ENCODE results near the gene SERPINA5. TPM values are rescaled to one million over a fixed set of nuclear protein-coding genes. Genes with fewer than 3 reads are reported as not detected.
"Not testable (repeated sequence)": the region's sequence is repeated elsewhere in the genome, so short reads cannot be mapped to it uniquely, and the experiment has no call there.

The SERPINA5 gene
- total RNA-seq, 4 donors from 2014 or later = 0.38 to 4.1 (median 1.9) TPM

DNA sequence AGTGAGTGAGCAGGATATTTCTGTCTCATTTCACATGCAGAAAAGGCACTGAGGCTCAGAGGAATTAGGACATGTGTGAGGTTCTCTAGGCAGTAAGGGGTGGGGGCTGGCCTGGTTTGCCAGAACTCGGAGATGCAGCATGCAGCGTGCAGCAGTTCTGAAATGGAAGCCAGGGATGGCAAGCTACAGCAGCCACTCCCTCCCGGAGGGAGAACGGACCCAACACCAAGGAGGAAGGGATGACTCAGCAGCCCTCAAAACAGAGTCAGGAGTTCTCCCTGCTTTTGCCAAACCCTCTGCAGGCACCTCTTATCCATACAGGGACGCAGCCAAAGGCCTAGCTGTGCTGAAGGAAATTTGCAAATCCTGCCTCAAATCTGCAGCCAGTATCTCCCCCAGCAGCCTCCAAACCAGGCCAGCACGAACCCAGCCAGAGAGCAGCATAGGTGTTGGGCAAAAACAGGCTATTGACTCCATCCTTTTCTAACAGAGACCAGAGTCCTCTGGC, 20.7 kb downstream of the SERPINA5 start:
- H3K4me3 ChIP-seq (ENCODE audit: low read depth, poor library complexity, severe bottlenecking) = no peak overlapping the region
- intact Hi-C loops (cut with DNase I; ENCODE audit: low total_unique reads) = no loop called here
- 9 to 17% methylated on average over 6 of the region's 6 CpGs for WGBS, 2 donors
- no peak for TF ChIP-seq POLR2A (IDR thresholded peaks at IDR 0.05)
- TF ChIP-seq, protein P1, sequence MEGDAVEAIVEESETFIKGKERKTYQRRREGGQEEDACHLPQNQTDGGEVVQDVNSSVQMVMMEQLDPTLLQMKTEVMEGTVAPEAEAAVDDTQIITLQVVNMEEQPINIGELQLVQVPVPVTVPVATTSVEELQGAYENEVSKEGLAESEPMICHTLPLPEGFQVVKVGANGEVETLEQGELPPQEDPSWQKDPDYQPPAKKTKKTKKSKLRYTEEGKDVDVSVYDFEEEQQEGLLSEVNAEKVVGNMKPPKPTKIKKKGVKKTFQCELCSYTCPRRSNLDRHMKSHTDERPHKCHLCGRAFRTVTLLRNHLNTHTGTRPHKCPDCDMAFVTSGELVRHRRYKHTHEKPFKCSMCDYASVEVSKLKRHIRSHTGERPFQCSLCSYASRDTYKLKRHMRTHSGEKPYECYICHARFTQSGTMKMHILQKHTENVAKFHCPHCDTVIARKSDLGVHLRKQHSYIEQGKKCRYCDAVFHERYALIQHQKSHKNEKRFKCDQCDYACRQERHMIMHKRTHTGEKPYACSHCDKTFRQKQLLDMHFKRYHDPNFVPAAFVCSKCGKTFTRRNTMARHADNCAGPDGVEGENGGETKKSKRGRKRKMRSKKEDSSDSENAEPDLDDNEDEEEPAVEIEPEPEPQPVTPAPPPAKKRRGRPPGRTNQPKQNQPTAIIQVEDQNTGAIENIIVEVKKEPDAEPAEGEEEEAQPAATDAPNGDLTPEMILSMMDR (IDR thresholded peaks at IDR 0.05) = no peak
- peak; percentile 91 to 94 for DNase-seq (ENCODE audit: low spot score in 2 of 2)

DNA sequence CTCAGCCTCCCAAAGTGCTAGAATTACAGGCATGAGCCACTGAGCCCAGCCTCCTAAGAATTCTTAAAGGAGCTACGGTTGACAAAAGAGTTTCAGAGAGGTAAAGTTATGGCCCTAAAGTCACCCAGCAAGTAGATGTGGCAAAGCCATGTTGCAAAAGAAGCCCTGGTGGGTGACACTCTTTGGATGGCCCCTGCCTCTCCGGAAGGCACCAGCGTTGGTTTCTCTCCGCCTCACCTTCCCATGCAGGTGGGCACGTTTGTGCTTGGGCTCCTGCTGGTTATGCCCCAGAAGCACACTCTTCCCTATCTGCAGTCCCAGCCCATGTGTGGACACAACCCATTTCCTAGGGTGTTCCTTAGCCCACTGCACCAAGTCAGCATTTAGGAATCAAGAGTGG, 21.5 kb downstream of the SERPINA5 start:
- intact Hi-C loops (cut with DNase I; ENCODE audit: low total_unique reads) = no loop called here
- DNase-seq (ENCODE audit: low spot score in 2 of 2) = no peak
- no peak overlapping the region for H3K4me3 ChIP-seq (ENCODE audit: low read depth, poor library complexity, severe bottlenecking)
- WGBS, 2 donors = 86 to 89% methylated on average over 5 of the region's 5 CpGs
- TF ChIP-seq, protein P1 (IDR thresholded peaks at IDR 0.05) = no peak
- no peak for TF ChIP-seq POLR2A (IDR thresholded peaks at IDR 0.05)

DNA sequence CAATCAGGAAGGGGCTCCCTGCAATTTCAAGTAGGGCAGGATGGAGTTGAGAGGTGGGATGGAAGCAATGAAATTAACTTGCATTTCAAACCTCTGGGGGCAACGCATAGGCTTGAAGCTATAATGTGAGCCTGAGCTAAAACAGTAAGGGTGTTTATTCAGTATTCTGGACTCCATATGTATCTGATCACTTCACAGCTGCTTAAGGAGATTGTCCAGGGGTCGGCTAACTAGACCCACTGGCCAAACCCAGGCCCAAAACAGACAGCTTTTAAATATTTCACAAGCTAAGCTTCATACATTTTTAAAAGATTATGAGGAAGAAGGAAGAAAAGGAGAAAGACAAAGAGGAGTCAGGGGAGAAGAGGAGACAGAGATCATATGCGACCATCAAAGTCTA, 24.1 kb downstream of the SERPINA5 start:
- intact Hi-C loops (cut with DNase I; ENCODE audit: low total_unique reads) = no loop called here
- DNase-seq (ENCODE audit: low spot score in 2 of 2) = no peak
- no peak overlapping the region for H3K4me3 ChIP-seq (ENCODE audit: low read depth, poor library complexity, severe bottlenecking)
- no peak for TF ChIP-seq POLR2A (IDR thresholded peaks at IDR 0.05)
- TF ChIP-seq, protein P1 (IDR thresholded peaks at IDR 0.05) = no peak
- WGBS, 2 donors = 81 to 88% methylated on average over 3 of the region's 3 CpGs

DNA sequence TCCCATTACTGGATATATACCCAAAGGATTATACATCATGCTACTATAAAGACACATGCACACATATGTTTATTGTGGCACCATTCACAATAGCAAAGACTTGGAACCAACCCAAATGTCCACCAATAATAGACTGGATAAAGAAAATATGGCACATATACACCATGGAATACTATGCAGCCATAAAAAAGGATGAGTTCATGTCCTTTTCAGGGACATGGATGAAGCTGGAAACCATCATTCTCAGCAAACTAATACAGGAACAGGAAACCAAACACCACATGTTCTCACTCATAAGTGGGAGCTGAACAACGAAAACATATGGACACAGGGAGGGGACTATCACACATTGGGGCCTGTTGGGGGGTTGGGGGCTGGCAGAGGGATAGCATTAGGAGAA, 27.7 kb downstream of the SERPINA5 start:
- intact Hi-C loops (cut with DNase I; ENCODE audit: low total_unique reads) = not testable (repeated sequence)
- 50 to 62% methylated on average over 1 of the region's 1 CpG for WGBS, 2 donors

DNA sequence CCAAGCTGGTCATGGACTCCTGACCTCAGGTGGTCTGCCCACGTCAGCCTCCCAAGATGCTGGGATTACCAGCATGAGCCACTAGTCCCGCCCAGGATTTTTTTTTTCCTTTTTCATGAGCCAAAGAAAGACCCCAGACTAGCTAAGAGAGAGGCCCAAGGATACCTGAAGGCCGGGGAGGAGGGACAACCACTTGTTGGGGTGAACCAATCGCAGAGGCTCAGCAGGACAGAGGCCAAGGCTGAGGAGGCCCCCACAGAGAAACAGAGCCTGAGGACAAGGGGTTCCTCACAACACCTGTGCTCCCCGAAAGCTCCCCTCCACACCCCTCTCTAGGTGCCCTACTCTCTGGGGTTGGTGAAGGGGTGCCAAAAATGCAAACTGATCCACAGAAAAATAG, 30.0 kb downstream of the SERPINA5 start:
- DNase-seq (ENCODE audit: low spot score in 2 of 2) = no peak
- TF ChIP-seq POLR2A (IDR thresholded peaks at IDR 0.05) = no peak
- TF ChIP-seq, protein P1 (IDR thresholded peaks at IDR 0.05) = no peak
- WGBS, 2 donors = 94 to 95% methylated on average over 5 of the region's 5 CpGs

More for the DNA sequence above, 27.7 kb downstream of the SERPINA5 start:
- H3K4me3 ChIP-seq (ENCODE audit: low read depth, poor library complexity, severe bottlenecking); DNase-seq (ENCODE audit: low spot score in 2 of 2): not testable (repeated sequence)

DNA sequence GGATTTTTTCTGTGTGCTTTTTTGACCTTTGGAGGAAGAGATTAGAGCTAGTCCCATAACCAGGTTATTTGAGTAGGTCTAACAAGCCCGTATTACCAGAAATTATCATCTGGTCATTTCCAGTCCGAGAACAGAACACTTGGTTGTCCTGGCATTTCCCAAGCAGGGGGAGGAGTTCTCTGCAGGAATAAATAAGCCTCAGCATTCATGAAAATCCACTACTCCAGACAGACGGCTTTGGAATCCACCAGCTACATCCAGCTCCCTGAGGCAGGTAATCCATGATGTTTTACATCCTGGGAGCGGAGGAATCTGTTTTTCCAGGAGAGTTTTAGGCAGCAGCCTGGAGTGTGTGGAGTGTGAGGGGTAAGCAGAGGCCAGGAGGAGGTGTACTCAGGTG, 30.9 kb downstream of the SERPINA5 start, which contains the start of gene SERPINA3:
TSS of gene SERPINA3 (plus strand) at position 218 of the 400 bp plus-strand sequence. CDS start 2,051 bp downstream, outside the sequence.
- H3K4me3 ChIP-seq (ENCODE audit: low read depth, poor library complexity, severe bottlenecking) = no peak within 1 kb of the TSS
- DNase-seq (ENCODE audit: low spot score in 2 of 2) = peak in 1 of 2 donors; percentile 79
- no peak for TF ChIP-seq POLR2A (IDR thresholded peaks at IDR 0.05)
- intact Hi-C loops (cut with DNase I; ENCODE audit: low total_unique reads) = no loop called here
- 49 to 50% methylated on average over 4 of the region's 4 CpGs for WGBS, 2 donors

More for the DNA sequence above, 30.0 kb downstream of the SERPINA5 start:
- H3K4me3 ChIP-seq (ENCODE audit: low read depth, poor library complexity, severe bottlenecking) = no peak overlapping the region
- intact Hi-C loops (cut with DNase I; ENCODE audit: low total_unique reads) = no loop called here

All from lower leg skin (tissue), 4 donors.